ENCODE data around the gene PLIN3.

GRCh38 chr19:4801085-4801619 lies 66.3 kb downstream of the PLIN3 start:
- TF ChIP-seq CTCF (IDR thresholded peaks at IDR 0.05), result no peak
- TF ChIP-seq POLR2AphosphoS5 (IDR thresholded peaks at IDR 0.05), result no peak
- TF ChIP-seq POLR2A (IDR thresholded peaks at IDR 0.05), result no peak
- TF ChIP-seq EP300 (IDR thresholded peaks at IDR 0.05), result no peak
